Fibroblast of gingiva (primary cell): Measurements from ENCODE around the gene MMP2.
A peak's percentile ranks its signal among the peaks of the same experiment; 100 is the strongest.

Experiments
- DNase-seq: peaks from one replicate; pipeline ENCODE4 v3.0.0-alpha.2; 2011; ENCODE audit warnings: low read depth

The MMP2 gene

GRCh38 chr16:55494994-55495421 is 16.0 kb downstream of the MMP2 start:
- peak; percentile 85 for DNase-seq

DNA sequence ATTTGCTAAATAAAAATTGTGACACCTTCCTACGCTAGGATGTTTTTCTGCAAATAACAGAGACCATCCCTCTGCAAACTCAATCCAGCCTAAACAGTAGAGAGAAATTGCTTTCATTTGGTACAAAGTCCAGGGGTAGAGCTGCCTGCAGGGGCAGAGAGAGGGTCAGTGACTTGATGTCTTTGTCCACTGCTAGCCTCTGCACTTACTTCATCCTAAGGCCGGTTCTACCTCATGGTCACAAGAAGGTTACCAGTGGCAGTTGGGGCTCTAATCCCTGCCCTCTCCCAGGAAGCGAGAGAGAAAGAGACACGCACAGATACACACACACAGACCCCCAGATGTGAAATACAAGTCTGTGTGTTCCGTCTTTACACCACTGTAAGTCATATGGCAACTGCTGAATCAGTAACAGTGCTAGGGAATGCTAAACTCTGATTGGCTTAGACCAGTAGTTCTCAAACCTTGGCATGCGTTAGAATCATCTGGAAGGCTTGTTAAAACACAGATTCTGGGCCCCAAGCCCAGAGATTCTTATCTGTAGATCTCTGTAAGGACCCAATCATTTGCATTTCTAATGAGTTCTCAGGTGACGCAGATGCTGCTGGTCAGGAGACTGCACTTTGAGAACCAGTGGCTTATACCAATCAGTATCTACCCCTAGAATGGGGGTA is 16.8 kb downstream of the MMP2 start:
- DNase-seq = peak; percentile 61

- DNase-seq = no peak
Measured at GRCh38 chr16:55496509-55497145, 17.6 kb downstream of the MMP2 start.

GRCh38 chr16:55497558-55497957 is 18.6 kb downstream of the MMP2 start:
- no peak for DNase-seq

GRCh38 chr16:55498101-55498500 is 19.1 kb downstream of the MMP2 start:
- DNase-seq = no peak

DNA sequence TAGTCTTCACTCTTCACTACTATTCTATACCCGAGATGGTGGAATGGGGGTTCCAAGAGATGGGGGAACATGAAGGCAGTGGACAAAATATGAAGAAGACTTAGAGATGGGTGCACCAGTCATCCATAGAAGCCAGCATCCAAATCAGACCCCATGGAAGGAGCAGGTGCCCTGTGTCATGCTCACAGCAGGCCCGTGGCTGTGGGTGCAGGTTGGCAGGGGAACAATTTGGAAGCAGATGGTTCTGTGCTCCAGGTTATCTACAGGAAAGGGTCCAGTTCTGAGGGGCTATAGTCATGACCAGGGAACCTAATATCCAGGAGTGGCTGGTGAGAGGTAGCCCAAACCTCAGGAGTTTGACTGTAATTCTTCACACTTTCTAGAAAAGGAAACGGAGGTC is 20.3 kb downstream of the MMP2 start:
- no peak for DNase-seq

GRCh38 chr16:55499951-55500529 is 21.0 kb downstream of the MMP2 start:
- DNase-seq = peak; percentile 72

DNA sequence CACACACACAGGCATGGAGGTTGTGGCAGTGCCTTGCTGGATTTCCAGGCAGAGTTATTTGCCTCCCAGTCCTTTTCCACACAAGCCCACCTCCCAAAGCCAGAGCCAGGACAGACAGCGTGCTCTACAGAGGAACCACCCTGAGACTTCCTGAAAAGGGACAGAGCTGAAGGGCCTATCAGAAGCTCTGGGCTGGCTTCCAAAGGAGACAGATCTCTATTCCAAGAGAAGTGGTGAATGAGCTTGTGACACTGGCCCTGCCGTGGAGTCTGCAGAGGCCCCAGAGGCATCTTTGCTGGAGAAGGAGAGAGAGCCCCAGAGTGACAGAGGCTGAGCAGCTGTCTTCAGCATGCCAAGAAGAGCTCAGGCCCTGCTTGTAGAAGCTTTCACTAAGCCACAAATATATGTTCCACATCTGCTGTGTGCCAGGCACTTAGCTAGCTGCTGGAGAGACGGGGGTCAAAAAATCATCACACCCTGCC is 21.6 kb downstream of the MMP2 start:
- DNase-seq = peak; percentile 35

GRCh38 chr16:55501549-55502322 is 22.7 kb downstream of the MMP2 start:
- no peak for DNase-seq

GRCh38 chr16:55502801-55503366 is 23.9 kb downstream of the MMP2 start:
- peak; percentile 91 for DNase-seq

GRCh38 chr16:55503726-55504550 is 24.9 kb downstream of the MMP2 start:
- DNase-seq = peak; percentile 21

DNA sequence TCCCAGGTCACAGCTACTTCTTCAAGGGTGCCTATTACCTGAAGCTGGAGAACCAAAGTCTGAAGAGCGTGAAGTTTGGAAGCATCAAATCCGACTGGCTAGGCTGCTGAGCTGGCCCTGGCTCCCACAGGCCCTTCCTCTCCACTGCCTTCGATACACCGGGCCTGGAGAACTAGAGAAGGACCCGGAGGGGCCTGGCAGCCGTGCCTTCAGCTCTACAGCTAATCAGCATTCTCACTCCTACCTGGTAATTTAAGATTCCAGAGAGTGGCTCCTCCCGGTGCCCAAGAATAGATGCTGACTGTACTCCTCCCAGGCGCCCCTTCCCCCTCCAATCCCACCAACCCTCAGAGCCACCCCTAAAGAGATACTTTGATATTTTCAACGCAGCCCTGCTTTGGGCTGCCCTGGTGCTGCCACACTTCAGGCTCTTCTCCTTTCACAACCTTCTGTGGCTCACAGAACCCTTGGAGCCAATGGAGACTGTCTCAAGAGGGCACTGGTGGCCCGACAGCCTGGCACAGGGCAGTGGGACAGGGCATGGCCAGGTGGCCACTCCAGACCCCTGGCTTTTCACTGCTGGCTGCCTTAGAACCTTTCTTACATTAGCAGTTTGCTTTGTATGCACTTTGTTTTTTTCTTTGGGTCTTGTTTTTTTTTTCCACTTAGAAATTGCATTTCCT is 26.5 kb downstream of the MMP2 start:
- no peak for DNase-seq

DNA sequence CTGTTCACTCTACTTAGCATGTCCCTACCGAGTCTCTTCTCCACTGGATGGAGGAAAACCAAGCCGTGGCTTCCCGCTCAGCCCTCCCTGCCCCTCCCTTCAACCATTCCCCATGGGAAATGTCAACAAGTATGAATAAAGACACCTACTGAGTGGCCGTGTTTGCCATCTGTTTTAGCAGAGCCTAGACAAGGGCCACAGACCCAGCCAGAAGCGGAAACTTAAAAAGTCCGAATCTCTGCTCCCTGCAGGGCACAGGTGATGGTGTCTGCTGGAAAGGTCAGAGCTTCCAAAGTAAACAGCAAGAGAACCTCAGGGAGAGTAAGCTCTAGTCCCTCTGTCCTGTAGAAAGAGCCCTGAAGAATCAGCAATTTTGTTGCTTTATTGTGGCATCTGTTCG is 27.1 kb downstream of the MMP2 start:
- no peak for DNase-seq

GRCh38 chr16:55506708-55507107 is 27.7 kb downstream of the MMP2 start:
- no peak for DNase-seq

DNA sequence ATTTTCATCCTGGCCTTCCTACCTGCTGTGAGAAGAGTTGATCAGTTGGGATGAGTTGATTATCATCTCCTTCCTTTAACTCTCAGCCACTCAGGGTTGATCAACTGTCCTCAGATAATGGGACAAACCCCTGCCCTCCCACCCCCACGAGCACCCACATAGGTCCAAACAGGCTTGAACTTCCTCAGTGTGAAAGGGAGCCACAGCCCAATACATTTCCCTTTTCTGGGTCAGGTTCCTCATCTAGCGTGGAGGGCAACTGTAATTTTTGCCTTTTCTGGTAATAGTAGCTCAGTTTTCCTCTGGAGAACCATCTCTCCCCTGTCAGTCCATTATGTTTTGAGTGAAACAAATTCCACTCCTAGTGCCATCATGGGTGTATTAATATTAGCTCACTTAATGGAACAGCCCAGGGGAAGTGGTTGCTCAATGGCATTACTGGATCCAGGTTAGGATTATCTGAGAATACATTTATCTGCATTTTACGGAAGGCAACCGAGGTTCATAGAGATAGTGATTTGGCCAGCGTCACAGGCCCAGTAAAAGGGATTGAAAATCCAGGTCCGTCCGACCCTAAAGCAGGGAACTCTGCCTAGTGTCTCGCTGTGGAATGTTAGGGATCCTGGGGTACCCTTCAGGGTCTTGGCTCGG is 29.4 kb downstream of the MMP2 start:
- no peak for DNase-seq

DNA sequence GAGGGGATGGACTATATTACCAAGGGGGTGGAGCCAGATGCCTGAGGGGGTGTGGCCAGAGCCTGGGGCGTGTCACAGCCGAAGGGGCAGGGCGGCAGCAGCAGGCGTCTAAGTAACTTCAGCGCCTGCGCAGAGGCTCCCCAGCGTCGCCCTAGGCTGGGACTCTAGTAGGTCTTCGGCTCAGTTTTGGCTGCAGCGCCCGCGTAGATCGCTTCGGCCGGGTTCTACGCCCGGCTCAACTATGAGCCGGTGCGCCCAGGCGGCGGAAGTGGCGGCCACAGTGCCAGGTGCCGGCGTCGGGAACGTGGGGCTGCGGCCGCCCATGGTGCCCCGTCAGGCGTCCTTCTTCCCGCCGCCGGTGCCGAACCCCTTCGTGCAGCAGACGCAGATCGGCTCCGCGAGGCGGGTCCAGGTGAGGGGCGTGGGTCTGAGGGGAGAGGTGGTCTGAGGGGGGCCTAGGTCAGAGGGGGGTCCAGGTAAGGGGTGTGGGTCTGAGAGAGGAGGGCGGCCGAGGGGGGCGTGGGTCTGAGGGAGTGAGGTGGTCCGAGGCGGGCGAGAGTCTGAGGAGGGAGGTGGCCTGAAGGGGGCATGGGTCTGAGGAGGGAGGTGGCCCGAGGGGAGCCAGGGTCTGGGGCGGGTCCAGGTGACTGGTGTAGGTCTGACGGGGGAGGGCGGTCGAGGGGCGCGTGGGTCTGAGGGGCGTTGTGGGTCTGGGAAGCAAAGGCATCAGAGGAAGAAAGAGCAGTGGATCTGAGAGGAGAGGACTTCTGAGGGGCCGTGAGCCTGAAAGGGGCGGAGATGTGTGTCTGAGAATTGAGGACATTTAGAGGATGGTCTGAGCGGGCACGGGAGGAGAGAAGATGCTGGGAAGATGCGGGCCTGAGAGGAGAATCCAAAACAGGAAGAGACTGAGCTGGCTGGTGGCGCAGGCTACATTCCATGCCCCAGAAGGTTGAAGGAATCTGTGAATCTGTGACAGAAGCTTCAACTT is 30.2 kb downstream of the MMP2 start, which contains the start of gene LPCAT2:
TSS of gene LPCAT2 (plus strand) at position 132 of the 991 bp plus-strand sequence. CDS start at position 242, 110 bp downstream.
- peak; percentile 80 for DNase-seq

DNA sequence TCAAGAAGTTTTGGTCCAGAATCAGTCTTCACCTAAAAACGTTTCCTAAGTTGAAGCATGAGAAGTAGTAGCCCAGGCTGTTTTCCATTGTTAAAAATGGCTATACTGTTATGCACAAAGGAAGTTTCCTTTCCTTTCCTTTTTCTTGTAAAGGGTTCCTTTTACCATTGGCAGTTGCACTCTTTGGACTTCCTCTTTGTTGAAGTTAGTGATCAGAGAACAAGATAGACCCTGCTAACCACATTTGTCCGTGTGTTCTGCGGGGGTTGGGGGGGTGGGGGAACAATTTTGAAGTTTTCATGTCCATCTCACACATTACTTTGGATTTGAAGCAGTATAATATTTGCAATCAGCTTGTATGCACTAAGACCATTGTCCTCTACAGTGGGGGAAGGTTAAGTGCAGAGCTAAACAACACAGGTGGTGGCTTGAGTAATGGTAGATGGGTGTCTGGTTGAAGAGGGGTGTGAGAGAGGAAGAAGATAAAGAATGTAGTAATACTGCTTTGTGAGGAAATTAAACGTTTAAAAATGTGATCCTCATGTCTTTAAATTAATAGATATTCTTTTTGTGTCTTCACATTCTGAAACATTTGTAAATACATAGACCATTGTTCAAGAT is 31.3 kb downstream of the MMP2 start:
- DNase-seq = no peak

DNA sequence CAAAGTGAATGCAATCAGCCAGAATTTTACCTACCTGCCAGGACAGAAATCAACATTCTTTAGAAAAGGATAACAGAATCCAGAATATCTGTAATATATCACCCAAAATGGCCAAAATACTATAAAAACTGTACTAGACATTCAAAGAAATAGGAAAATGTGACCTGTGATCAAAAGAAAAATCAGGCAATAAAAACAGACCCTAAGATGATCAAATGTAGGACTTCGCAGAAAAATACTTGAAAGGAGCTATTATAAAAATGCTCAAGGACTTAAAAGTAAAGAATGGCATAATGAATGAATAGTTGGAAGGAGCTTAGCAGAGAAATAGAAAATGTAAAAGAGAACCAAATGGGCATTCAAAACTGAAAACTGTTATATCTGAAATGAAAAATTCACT is 33.9 kb downstream of the MMP2 start:
- no peak for DNase-seq
